Fibroblast of skin of left biceps (primary cell): ENCODE results near the gene HYAL3.
"Not testable (repeated sequence)": the region's sequence is repeated elsewhere in the genome, so short reads cannot be mapped to it uniquely, and the experiment has no call there.

Experiments used
- DNase-seq, 2 experiments: peaks; one replicate each; pipeline ENCODE4 v3.0.0-alpha.2; 2013; ENCODE audit warnings: low read depth in 2 of 2

Gene HYAL3

DNA sequence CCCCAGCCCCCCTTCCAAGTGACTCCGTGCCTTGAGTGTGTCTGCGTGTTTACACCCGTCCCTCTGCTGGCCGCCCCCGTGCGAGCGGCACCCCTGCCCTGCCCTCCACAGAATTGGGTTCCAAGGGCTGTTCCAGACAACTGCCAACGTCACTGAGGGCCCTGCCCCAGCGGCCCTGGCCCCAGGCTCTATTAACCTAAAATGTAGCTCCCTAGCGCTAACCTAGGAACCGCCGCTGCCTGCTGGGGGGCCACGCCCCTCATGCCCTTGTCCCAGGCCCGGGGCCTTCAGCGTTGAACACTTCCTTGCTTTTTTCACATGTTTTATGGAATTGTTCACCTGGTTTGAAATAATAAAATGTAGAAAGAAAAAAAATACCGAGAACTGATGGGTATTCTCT lies 40.2 kb downstream of the HYAL3 start:
- no peak for DNase-seq

- no peak for DNase-seq
These were observed 41.0 kb downstream of the HYAL3 start for GRCh38 chr3:50258029-50258680.

- no peak for DNase-seq
These were observed 42.0 kb downstream of the HYAL3 start for GRCh38 chr3:50256978-50257890.

DNA sequence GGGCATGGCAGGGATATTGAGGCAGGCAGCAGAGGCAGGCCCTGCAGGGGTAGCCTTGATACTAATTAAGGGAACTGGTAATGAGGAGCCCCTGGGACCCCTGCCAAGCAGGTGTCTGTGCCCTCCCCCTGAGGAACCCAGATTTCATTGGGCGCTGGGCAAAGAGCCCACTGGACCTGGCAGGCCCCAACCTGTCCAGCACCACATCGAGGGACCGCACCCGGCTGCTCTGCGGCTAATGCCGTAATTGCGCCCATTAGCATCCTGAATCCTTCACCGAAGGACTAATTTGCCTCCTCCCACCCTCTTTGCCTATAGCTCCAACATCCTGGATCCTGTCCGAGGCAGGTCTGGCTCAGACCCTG lies 44.0 kb downstream of the HYAL3 start:
- DNase-seq, result no peak

- DNase-seq, result no peak
These were observed 44.5 kb downstream of the HYAL3 start for GRCh38 chr3:50254577-50255250.

DNA sequence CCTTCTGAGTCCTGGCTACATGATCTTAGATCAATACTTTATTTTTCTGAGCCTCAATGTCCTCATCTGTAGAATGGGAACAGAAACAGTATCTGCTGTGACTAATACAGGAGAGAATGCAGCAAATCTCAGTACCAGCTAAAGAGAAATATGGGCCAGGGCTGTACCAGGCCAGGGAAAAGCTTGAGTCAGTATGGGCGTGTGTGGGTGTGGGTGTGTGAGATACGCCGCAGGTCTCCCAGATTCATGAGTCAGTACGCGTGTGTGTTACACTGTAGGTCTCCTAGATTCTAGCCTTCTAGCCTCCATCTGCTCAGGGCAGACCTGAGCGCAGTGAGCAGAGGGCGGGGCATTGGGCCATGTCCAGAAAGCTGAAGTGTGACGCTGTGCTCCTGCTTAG lies 48.0 kb downstream of the HYAL3 start:
- DNase-seq, result no peak

- DNase-seq, result no peak
These were observed 48.7 kb downstream of the HYAL3 start for GRCh38 chr3:50250514-50250913.

DNA sequence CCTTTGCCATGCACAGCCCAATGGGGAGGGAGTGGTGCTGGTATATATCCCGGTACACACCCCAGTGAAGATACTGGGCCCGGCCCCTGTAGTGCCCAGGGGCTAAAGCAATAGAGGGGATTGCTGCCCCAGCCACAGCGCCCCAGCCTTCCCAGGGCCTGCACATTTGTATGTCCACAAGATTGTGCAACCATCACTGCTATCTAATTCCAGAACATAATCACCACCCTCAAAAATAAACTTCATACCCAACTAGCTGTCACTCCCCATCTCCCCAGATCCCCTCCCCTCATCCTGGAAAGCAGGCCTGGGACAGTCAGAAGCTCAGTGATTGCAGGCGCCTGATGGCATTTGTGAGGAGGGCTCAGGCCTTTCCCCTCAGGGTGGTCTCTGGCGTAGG lies 49.7 kb downstream of the HYAL3 start:
- DNase-seq, result no peak

- no peak for DNase-seq
These were observed 50.8 kb downstream of the HYAL3 start for GRCh38 chr3:50248387-50248786.

DNA sequence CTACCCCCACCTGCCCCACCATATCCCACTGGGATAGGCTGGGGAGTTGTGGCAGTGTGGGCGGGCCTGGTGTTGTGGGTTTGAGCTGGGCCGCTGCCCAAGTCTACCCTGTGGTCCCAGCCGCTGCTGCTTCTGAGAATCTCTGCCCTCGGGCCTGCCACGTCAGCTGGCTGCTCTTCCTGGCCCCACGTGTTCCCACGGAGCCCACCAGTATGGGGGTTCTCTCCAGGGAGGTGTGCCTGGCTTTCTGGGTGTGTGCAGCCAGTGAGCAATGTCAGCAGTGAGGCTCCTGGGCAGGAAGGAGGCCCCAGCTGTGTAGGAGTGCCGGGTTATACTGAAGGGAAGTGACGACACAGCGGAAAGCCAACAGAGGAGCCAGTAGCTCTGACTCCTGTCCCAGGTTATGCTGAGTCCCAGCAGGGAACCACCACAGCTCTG lies 52.7 kb downstream of the HYAL3 start:
- DNase-seq, result peak; percentile 58 to 64

DNA sequence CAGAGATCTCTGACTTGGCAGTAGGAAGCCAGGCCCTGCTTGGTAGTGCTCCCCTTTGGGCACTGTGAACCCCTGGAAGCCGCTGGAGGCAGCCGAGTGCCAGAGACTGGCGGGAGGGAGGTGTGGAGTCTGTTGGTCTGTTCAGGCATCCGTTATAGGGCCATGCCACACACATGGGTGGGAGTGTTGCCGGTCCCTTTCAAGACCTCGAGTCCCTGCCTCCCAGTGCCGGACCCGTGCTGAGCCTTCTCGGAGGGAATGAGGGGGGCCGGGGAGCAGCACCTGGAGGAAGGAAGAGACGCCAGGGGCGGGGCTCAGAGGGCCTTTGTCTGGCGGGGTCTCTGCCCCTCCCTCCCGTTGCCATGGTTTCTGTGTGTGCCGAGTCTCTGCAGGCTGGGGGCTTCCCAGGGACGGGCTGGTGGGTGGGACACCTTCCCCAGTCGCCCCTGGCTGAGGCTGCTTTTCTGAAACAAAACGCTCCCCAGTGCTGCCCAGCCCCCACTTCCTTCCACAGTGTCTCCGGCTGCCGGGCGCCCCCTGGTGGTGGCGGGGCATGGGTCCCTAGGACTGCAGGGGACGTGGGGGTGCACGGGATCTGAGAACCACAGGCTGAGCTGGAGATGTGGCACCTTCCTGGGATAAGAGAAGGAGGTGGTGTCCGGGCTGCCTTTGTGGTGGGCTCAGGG lies 53.2 kb downstream of the HYAL3 start:
- peak; percentile 59 to 61 for DNase-seq

DNA sequence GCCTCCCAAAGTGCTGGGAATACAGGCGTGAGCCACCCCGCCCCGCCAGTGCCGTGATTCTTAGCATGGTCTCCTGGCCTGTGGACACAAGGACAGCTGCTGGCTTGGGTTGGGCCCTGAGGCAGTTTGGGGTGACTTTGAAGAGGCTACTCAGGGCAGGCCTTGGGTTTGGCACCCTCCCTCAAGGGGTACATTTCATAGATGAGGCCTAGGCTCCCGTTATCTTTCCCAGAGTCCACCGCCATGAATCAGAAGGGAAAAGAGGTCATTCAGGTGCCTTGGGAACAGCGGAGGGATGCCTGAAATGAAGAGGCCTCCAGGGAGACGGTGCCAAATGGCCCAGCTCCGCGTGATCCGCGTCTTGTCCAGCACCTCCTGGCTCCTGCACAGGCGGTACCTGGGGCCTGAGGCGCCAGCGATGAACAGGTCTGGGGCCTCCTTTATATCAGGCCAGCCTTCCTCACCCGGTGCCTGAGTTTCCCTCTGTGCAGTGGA lies 53.9 kb downstream of the HYAL3 start:
- no peak for DNase-seq

DNA sequence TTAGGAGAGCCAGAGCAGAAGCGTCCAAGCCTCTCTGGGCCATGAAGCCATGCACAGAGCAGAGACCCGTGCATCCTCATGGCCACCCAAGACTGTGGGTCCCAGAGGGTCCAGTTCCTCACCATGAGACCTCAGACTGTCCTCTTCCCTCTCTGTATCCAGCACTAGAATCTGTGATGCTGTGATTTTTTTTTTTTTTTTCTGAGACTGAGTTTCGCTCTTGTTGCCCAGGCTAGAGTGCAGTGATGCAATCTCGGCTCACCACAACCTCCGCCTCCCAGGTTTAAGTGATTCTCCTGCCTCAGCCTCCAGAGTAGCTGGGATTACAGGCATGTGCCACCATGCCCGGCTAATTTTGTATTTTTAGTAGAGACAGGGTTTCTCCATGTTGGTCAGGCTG lies 54.4 kb downstream of the HYAL3 start:
- DNase-seq, result not testable (repeated sequence)

DNA sequence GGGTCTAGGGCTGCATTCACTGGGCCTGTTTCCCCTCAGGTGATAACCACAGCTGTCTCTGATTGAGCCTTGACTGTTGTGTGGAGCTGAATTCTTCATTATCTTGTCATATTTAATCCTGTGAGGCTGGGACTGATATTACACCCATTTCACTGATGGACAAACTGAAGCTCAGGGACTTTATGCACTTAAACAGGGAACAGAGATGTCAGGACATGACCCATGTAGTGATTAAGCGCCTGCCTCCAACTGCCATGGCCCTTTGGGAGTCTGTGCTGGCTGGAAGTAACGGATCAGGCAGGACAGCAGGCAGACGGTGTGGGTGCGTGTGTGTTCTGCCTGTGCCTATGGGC lies 55.7 kb downstream of the HYAL3 start:
- DNase-seq, result no peak

DNA sequence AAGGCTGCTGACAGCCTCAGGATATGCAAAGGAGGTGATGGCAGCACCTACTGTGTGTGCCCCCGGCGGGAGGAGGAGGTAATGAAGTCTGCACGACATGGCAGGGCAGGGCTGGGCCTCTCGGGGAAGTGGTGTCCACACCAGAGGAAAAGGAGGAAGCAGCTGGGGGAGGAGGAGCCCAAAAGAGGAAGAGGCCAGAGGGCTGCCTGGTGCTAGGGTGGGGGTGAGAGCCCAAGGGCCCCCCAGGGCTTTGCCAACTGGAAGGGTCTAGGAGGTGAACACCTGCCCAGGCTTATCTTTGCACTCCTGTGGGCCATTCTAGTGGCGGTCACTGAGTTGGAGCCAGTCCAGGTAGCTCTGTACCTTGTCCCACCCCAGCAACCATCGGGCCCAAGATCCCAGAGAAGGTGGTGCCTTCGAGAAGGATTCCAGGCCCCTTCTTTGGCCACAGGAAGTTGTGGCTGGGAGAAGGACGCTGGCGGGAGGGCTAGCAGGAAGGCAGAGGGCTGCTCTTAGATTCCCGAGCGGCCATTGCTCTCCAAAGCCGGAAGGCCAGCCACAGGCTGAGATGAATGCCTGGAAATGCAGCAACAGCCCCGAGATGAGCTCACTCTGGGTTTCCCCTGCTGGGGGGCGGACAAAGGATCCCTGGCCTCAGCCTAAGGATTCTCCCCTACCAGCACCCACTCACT lies 56.2 kb downstream of the HYAL3 start:
- DNase-seq, result no peak
